A549 (cell line): ENCODE data around the gene IL1A. TPM values are rescaled to one million over a fixed set of nuclear protein-coding genes. Genes with fewer than 3 reads are reported as not detected.

Experiments used
- ATAC-seq, 2 experiments: fragments of 200-7000 bp in 1 of 2; fragments of >200 bp in 1 of 2; cut with Nextera tagmentation in 1 of 2; cut with Tn5 transposase in 1 of 2; 3 replicates each; pipeline versions ENCODE4 v1.8.0 to v1.9.1; 2018 to 2020; ENCODE audit warnings: mild to moderate bottlenecking in 1 of 2, moderate library complexity in 1 of 2
- CTCF ChIA-PET: fragments of 300-600 bp; sonication (Branson Sonifier 250); formaldehyde crosslinking; extraction: SDS; loops from one replicate; lab custom pipeline; 2021; ENCODE audit warnings: antibody characterized with exemption, inconsistent platforms; lab: Yijun Ruan, JAX
- POLR2A ChIA-PET: fragments of 350-600 bp; formaldehyde crosslinking; extraction: SDS; loops from one replicate; lab custom pipeline; 2021; ENCODE audit warnings: antibody characterized with exemption, inconsistent platforms; lab: Yijun Ruan, JAX
- DNase-seq, 2 experiments: peaks; one replicate each; pipeline versions ENCODE4 v3.0.0 to v3.0.0-alpha.2; 2011 to 2016; ENCODE audit warnings: low read depth in 1 of 2, low spot score in 1 of 2
- FAIRE-seq: peaks from 2 replicates; lab custom pipeline; 2011; peaks lifted over from hg19 to GRCh38; lab: Jason Lieb, UNC
- H3K27ac ChIP-seq, 2 experiments: fragments of >200 bp; sonication (Bioruptor Twin); formaldehyde crosslinking; 3 replicates each; pipeline ENCODE4 v1.5.1; 2016 to 2017
- H3K4me1 ChIP-seq: fragments of >200 bp; sonication (Bioruptor Twin); formaldehyde crosslinking; 3 replicates; pipeline ENCODE4 v1.6.1; 2016
- H3K4me2 ChIP-seq: fragments of >200 bp; sonication (Bioruptor Twin); formaldehyde crosslinking; 3 replicates; pipeline ENCODE4 v1.6.1; 2016
- H3K4me3 ChIP-seq: fragments of >200 bp; sonication (Bioruptor Twin); formaldehyde crosslinking; 3 replicates; pipeline ENCODE4 v1.5.1; 2016
- H3K9me3 ChIP-seq: fragments of >200 bp; sonication (Bioruptor Twin); formaldehyde crosslinking; 3 replicates; pipeline ENCODE4 v1.6.1; 2016
- CBX8 ChIP-seq: fragments of 200-600 bp; sonication (generic); IDR thresholded peaks from 2 replicates; pipeline ENCODE4 v1.6.1; 2016
- FOSB ChIP-seq: fragments of 250-450 bp; sonication (Bioruptor Pico); IDR thresholded peaks from 2 replicates; pipeline ENCODE4 v1.5.0; 2020; ENCODE audit warnings: mild to moderate bottlenecking, moderate library complexity
- FOXS1 ChIP-seq: fragments of 250-450 bp; sonication (Bioruptor Pico); IDR thresholded peaks from 2 replicates; pipeline ENCODE4 v1.5.0; 2020; ENCODE audit warnings: mild to moderate bottlenecking, moderate library complexity
- HEYL ChIP-seq: fragments of 250-450 bp; sonication (Bioruptor Pico); IDR thresholded peaks from 2 replicates; pipeline ENCODE4 v1.8.0; 2021; ENCODE audit warnings: mild to moderate bottlenecking, moderate library complexity
- HOXB5 ChIP-seq: fragments of 250-450 bp; sonication (Bioruptor Pico); IDR thresholded peaks from 2 replicates; pipeline ENCODE4 v1.5.0; 2020; ENCODE audit warnings: mild to moderate bottlenecking, moderate library complexity
- JUN ChIP-seq, 2 experiments: fragments of >200 bp; sonication (Bioruptor Twin); formaldehyde crosslinking; IDR thresholded peaks; 2 replicates in 1 of 2; 3 replicates in 1 of 2; pipeline ENCODE4 v1.6.1; 2016 to 2017
- KDM1A ChIP-seq: fragments of 200-600 bp; sonication (generic); IDR thresholded peaks from 2 replicates; pipeline ENCODE4 v1.6.1; 2016; ENCODE audit warnings: low read depth, mild to moderate bottlenecking
- KDM5A ChIP-seq: fragments of 200-600 bp; sonication (generic); IDR thresholded peaks from 2 replicates; pipeline ENCODE4 v1.6.1; 2016; ENCODE audit warnings: antibody characterized with exemption, mild to moderate bottlenecking
- NFE2L2 ChIP-seq: fragments of 150-350 bp; conservative IDR thresholded peaks from 2 replicates; pipeline ENCODE4 v1.6.1; 2014; ENCODE audit warnings: low read length
- NR3C1 ChIP-seq: fragments of >200 bp; sonication (Bioruptor Twin); formaldehyde crosslinking; IDR thresholded peaks from 3 replicates; pipeline ENCODE4 v1.6.1; 2017
- PHF8 ChIP-seq: fragments of 200-600 bp; sonication (generic); IDR thresholded peaks from 2 replicates; pipeline ENCODE4 v1.6.1; 2016; ENCODE audit warnings: low read depth, mild to moderate bottlenecking, antibody characterized with exemption, moderate library complexity, borderline replicate concordance
- RNF2 ChIP-seq: fragments of 200-600 bp; sonication (generic); IDR thresholded peaks from 2 replicates; pipeline ENCODE4 v1.6.1; 2016; ENCODE audit warnings: low read depth, mild to moderate bottlenecking, antibody characterized with exemption, moderate library complexity, borderline replicate concordance
- ZNF302 ChIP-seq: fragments of 250-450 bp; sonication (Bioruptor Pico); IDR thresholded peaks from 2 replicates; pipeline ENCODE4 v1.9.0; 2021; ENCODE audit warnings: inconsistent platforms, mild to moderate bottlenecking, moderate library complexity
- WGBS: methylation state at CpG from one replicate; pipeline ENCODE4 v1.1.6; 2017; ENCODE audit errors: missing lambda C conversion rate; 5-methylcytosine and 5-hydroxymethylcytosine counted together
- polyA plus RNA-seq, 4 experiments: library from polyadenylated mRNA; depleted of rRNA in 3 of 4; stranded (reverse); fragments of >200 nt; fragmentation: RNase III in 1 of 4; extraction: RNeasy Plus Mini Kit Qiagen cat#74134 plus additional on column Dnase treatment in 1 of 4; gene quantifications; 2 replicates in 3 of 4; 3 replicates in 1 of 4; pipeline ENCODE4 v1.2.3, GENCODE V29; 2011 to 2017
- TF ChIP-seq, protein P1 (sequence below): IDR thresholded peaks from 2 replicates; pipeline ENCODE4 v1.6.1; 2012; ENCODE audit warnings: low read depth, borderline replicate concordance
- TF ChIP-seq, protein P2 (sequence below): IDR thresholded peaks from 2 replicates; pipeline ENCODE4 v1.6.1; 2012
- TF ChIP-seq, protein P3 (sequence below): fragments of 250-450 bp; sonication (Bioruptor Pico); IDR thresholded peaks from 2 replicates; pipeline ENCODE4 v1.5.0; 2020; ENCODE audit warnings: low read depth, mild to moderate bottlenecking, moderate library complexity
- TF ChIP-seq, protein P4 (sequence below): IDR thresholded peaks from 2 replicates; pipeline ENCODE4 v1.6.1; 2012
- TF ChIP-seq, protein P5 (sequence below): fragments of 150-350 bp; IDR thresholded peaks from 2 replicates; pipeline ENCODE4 v1.6.1; 2014; ENCODE audit warnings: low read depth, mild to moderate bottlenecking, low read length

The IL1A gene
- polyA plus RNA-seq, 2 of the 4 experiments (the other 2 are of a cell fraction), result 0.25 TPM; not detected in 1

DNA sequence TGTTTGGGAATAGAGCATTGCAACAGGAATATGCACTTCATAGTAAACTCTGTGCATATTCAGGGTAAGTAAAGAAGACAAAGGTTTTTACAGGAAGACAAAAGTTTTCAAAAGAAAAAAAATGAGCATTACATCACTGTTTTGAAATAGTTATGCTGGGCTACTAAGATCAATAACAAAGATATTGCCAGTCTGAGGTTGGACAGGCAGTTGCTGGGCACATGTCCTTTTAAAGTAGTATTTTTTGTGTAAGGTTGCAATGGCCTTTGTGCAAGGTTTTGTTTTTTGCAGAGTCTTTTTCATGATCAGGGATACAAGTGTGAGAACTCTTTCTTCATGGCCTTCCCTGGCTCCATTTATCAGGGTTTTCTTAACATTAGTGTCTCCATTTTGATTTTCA lies 36.0 kb upstream of the IL1A start (continued):
- TF ChIP-seq, protein P1, sequence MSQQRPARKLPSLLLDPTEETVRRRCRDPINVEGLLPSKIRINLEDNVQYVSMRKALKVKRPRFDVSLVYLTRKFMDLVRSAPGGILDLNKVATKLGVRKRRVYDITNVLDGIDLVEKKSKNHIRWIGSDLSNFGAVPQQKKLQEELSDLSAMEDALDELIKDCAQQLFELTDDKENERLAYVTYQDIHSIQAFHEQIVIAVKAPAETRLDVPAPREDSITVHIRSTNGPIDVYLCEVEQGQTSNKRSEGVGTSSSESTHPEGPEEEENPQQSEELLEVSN, result no peak
- TF ChIP-seq FOSB, result no peak
- TF ChIP-seq, protein P2, sequence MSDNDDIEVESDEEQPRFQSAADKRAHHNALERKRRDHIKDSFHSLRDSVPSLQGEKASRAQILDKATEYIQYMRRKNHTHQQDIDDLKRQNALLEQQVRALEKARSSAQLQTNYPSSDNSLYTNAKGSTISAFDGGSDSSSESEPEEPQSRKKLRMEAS, result no peak
- no peak for TF ChIP-seq KDM1A
- TF ChIP-seq CBX8, result no peak
- TF ChIP-seq RNF2, result no peak

DNA sequence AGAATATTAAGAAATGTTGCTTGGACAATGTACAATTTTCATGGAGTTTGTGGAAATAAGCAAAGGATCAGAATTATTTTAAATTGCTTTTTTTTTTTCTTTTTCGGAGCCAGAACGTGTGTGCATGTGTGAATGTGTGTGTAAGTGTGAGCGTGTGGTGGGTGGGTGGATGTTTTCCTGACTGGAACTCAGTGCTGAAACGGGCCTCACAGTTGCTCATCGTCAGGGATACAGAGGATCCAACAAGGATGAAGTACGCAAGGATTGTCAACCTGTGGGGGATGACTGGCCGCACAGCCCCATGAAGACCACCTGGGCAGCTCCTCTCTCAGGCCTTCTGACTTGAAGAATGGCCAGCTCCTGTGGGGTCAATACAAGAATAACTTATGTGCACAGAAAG lies 34.8 kb upstream of the IL1A start:
- H3K4me2 ChIP-seq, result no peak overlapping the region
- no peak overlapping the region for H3K27ac ChIP-seq
- FAIRE-seq, result no peak
- WGBS, result 77% methylated on average over 7 of the region's 7 CpGs
- TF ChIP-seq, protein P3, sequence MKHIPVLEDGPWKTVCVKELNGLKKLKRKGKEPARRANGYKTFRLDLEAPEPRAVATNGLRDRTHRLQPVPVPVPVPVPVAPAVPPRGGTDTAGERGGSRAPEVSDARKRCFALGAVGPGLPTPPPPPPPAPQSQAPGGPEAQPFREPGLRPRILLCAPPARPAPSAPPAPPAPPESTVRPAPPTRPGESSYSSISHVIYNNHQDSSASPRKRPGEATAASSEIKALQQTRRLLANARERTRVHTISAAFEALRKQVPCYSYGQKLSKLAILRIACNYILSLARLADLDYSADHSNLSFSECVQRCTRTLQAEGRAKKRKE (CRISPR knock-in tag), result no peak
- TF ChIP-seq, protein P4, sequence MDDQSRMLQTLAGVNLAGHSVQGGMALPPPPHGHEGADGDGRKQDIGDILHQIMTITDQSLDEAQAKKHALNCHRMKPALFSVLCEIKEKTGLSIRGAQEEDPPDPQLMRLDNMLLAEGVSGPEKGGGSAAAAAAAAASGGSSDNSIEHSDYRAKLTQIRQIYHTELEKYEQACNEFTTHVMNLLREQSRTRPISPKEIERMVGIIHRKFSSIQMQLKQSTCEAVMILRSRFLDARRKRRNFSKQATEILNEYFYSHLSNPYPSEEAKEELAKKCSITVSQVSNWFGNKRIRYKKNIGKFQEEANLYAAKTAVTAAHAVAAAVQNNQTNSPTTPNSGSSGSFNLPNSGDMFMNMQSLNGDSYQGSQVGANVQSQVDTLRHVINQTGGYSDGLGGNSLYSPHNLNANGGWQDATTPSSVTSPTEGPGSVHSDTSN, result no peak
- TF ChIP-seq NR3C1 (no peak), KDM5A (no peak), HEYL (CRISPR knock-in tag) (no peak), NFE2L2 (no peak), ZNF302 (CRISPR knock-in tag) (no peak), RNF2 (no peak), PHF8 (no peak), FOXS1 (no peak)
- TF ChIP-seq, protein P5, sequence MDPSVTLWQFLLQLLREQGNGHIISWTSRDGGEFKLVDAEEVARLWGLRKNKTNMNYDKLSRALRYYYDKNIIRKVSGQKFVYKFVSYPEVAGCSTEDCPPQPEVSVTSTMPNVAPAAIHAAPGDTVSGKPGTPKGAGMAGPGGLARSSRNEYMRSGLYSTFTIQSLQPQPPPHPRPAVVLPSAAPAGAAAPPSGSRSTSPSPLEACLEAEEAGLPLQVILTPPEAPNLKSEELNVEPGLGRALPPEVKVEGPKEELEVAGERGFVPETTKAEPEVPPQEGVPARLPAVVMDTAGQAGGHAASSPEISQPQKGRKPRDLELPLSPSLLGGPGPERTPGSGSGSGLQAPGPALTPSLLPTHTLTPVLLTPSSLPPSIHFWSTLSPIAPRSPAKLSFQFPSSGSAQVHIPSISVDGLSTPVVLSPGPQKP, result no peak
- TF ChIP-seq, all 56 proteins: peak for 0
- ATAC-seq, result no peak
- ChIA-PET CTCF (no interaction called here), POLR2A (no interaction called here)
- no peak overlapping the region for H3K4me3 ChIP-seq
- H3K9me3 ChIP-seq, result no peaks in the 10 kb centered on the region
- DNase-seq, result no peak
- peaks cover 19% of the 10 kb centered on the region for H3K4me1 ChIP-seq

DNA sequence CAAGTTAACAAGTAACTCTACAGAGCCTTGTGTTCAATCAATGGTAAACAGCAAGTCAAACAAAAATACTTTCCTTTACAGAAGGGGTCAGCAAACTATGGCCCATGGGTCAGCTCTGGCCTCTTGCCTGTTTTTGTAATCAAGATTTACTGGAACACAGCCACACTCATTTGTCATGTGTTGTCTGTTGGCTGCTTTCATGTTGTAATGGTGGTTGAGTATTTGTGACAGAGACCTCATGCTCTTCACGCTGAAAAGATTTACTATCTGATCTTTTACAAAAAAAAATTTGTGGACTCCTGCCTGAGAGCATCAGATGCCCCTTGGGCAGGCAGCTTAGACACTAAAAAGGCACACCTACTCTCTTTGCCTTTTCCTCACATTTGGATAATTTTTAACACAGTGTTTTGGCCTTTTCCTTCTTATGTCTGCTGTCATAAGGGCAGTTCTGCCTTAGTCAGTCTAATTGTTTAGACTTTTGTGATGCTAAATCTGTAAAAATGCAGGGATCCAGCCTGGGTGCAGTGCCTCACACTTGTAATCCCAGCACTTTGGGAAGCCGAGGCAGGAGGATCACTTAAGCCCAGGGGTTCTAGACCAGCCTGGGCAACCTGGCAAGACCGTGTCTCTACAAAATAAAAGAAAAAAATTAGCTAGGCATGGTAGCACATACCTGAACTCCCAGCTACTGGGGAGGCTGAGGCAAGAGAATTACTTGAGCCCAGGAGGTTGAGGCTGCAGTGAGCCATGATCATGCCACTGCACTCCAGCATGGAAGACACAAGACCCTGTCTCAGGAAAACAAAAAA lies 34.0 kb upstream of the IL1A start:
- peak overlapping the region in 1 of 2 experiments; percentile 53; a peak in 2 of 6 replicates for H3K27ac ChIP-seq
- peak overlapping the region; percentile 27; the same call in 2 of the 3 replicates for H3K4me2 ChIP-seq

More for the DNA sequence above, 34.0 kb upstream of the IL1A start:
- peak in 1 of 2 experiments; percentile 41 for DNase-seq
- 0 out of 2 replicates have a peak, but pooled peaks have one; percentile 38 for TF ChIP-seq HOXB5
- TF ChIP-seq, protein P1, result no peak
- TF ChIP-seq JUN (IDR thresholded peaks at IDR 0.05), result no peak
- TF ChIP-seq, all 56 proteins: peak for 1
- ATAC-seq (no peak), FAIRE-seq (no peak)
- CTCF ChIA-PET, result interaction anchor here (0.6 kb wide), 1 partner anchor 9 kb away, joined by 3 read pairs; no protein-coding TSS in a partner anchor
- Histone ChIP-seq H3K9me3 (no peaks in the 10 kb centered on the region), H3K4me3 (no peak overlapping the region), H3K4me1 (peaks cover 17% of the 10 kb centered on the region)
- POLR2A ChIA-PET, result no interaction called here
- 38% methylated on average over 3 of the region's 3 CpGs for WGBS
